H1 (cell line): ENCODE measurements around the gene PLEKHA1. TPM values are rescaled to one million over a fixed set of nuclear protein-coding genes. Genes with fewer than 3 reads are reported as not detected.
A peak's percentile ranks its signal among the peaks of the same experiment; 100 is the strongest.

Source experiments
- CTCF ChIA-PET: fragments of 300-600 bp; sonication (Branson Sonifier 250); formaldehyde crosslinking; loops from one replicate; lab custom pipeline; 2021; ENCODE audit not compliant: partially characterized antibody; lab: Charles Lee
- POLR2A ChIA-PET: fragments of 300-600 bp; sonication (Branson Sonifier 250); formaldehyde crosslinking; loops from one replicate; lab custom pipeline; 2021; ENCODE audit warnings: inconsistent platforms; ENCODE audit not compliant: partially characterized antibody; lab: Charles Lee
- DNase-seq, 2 experiments: peaks; one replicate each; pipeline versions ENCODE4 v3.0.0 to v3.0.0-alpha.2; 2010 to 2022; ENCODE audit warnings: low spot score in 2 of 2, low read depth in 1 of 2, mixed read lengths in 1 of 2
- FAIRE-seq: peaks from 2 replicates; lab custom pipeline; 2011; peaks lifted over from hg19 to GRCh38; lab: Jason Lieb, UNC
- H2AFZ ChIP-seq: 2 replicates; pipeline ENCODE4 v1.8.1; 2012; ENCODE audit warnings: low read length, inconsistent platforms
- H2AK5ac ChIP-seq: 2 replicates; pipeline ENCODE4 v1.6.1; 2013; ENCODE audit warnings: low read depth, low read length
- H2BK120ac ChIP-seq: replicated peaks from 2 replicates; pipeline ENCODE3; 2013; ENCODE audit warnings: low read depth, low read length, inconsistent platforms
- H2BK12ac ChIP-seq: 2 replicates; pipeline ENCODE4 v1.6.1; 2013; ENCODE audit warnings: low read depth, low read length
- H2BK15ac ChIP-seq: 2 replicates; pipeline ENCODE4 v1.6.1; 2013; ENCODE audit warnings: low read length
- H2BK20ac ChIP-seq: 2 replicates; pipeline ENCODE4 v1.6.1; 2013; ENCODE audit warnings: low read length
- H2BK5ac ChIP-seq: 2 replicates; pipeline ENCODE4 v1.6.1; 2013; ENCODE audit warnings: low read depth, low read length
- H3K14ac ChIP-seq: 2 replicates; pipeline ENCODE4 v1.6.1; 2013; ENCODE audit warnings: inconsistent platforms; ENCODE audit not compliant: insufficient read length
- H3K18ac ChIP-seq: 2 replicates; pipeline ENCODE4 v1.6.1; 2013; ENCODE audit warnings: low read length; ENCODE audit errors: extremely low read depth
- H3K23ac ChIP-seq: 2 replicates; pipeline ENCODE4 v1.6.1; 2013; ENCODE audit warnings: inconsistent platforms; ENCODE audit not compliant: insufficient read length
- H3K23me2 ChIP-seq: 2 replicates; pipeline ENCODE4 v1.6.1; 2013; ENCODE audit warnings: low read depth, low read length
- H3K27ac ChIP-seq: 2 replicates; pipeline ENCODE4 v1.6.1; 2011; ENCODE audit warnings: low read depth, low read length, inconsistent platforms
- H3K27me3 ChIP-seq, 4 experiments: replicated peaks in 1 of 4; 1 replicate in 1 of 4; 2 replicates in 3 of 4; pipeline versions ENCODE4 v1.6.1 to v1.8.1; 2011 to 2013; ENCODE audit warnings: low read length in 3 of 4, mild to moderate bottlenecking in 3 of 4, inconsistent platforms in 2 of 4, mixed read lengths in 2 of 4, moderate library complexity in 1 of 4; ENCODE audit not compliant: control insufficient read depth in 3 of 4, insufficient read depth in 3 of 4; ENCODE audit errors: extremely low read depth in 1 of 4
- H3K36me3 ChIP-seq, 4 experiments: 2 replicates each; pipeline versions ENCODE4 v1.6.1 to v1.8.1; 2011 to 2013; ENCODE audit warnings: mild to moderate bottlenecking in 4 of 4, low read length in 3 of 4, moderate library complexity in 2 of 4, control low read depth in 1 of 4, inconsistent platforms in 1 of 4; ENCODE audit not compliant: insufficient read depth in 4 of 4, control insufficient read depth in 2 of 4
- H3K4ac ChIP-seq: replicated peaks from 2 replicates; pipeline ENCODE3; 2013; ENCODE audit warnings: low read length, low read depth, mixed read lengths, inconsistent platforms; ENCODE audit not compliant: insufficient read length
- H3K4me1 ChIP-seq, 4 experiments: replicated peaks in 1 of 4; 1 replicate in 1 of 4; 2 replicates in 3 of 4; pipeline versions ENCODE4 v1.6.1 to v1.8.1; 2011 to 2013; ENCODE audit warnings: low read length in 3 of 4, inconsistent platforms in 2 of 4, mixed read lengths in 1 of 4; ENCODE audit not compliant: insufficient read depth in 4 of 4, control insufficient read depth in 3 of 4
- H3K4me2 ChIP-seq, 2 experiments: 2 replicates each; pipeline versions ENCODE4 v1.6.1 to v1.8.1; 2011 to 2013; ENCODE audit warnings: low read depth in 2 of 2, low read length in 2 of 2, control low read depth in 1 of 2, inconsistent platforms in 1 of 2, mild to moderate bottlenecking in 1 of 2; ENCODE audit not compliant: insufficient read depth in 1 of 2
- H3K4me3 ChIP-seq, 4 experiments: fragments of 200-600, 300-600 bp in 1 of 4; sonication (generic), shearing (Covaris generic), sonication (Bioruptor Twin) in 1 of 4; 2 replicates each; pipeline versions ENCODE4 v1.5.1 to v1.8.1; 2011 to 2016; ENCODE audit warnings: low read length in 4 of 4, low read depth in 3 of 4, control low read depth in 2 of 4, inconsistent platforms in 2 of 4, mild to moderate bottlenecking in 2 of 4, mixed read lengths in 1 of 4, moderate library complexity in 1 of 4; ENCODE audit not compliant: insufficient read depth in 2 of 4; ENCODE audit errors: extremely low read depth in 1 of 4
- H3K56ac ChIP-seq: replicated peaks from 2 replicates; pipeline ENCODE3; 2013; ENCODE audit warnings: low read depth, mild to moderate bottlenecking, mixed read lengths, low read length, inconsistent platforms; ENCODE audit not compliant: insufficient read length
- H3K79me1 ChIP-seq: 2 replicates; pipeline ENCODE4 v1.6.1; 2013; ENCODE audit warnings: low read depth, low read length, control low read depth
- H3K79me2 ChIP-seq, 2 experiments: 2 replicates each; pipeline versions ENCODE4 v1.6.1 to v1.8.1; 2012 to 2013; ENCODE audit warnings: low read length in 2 of 2, mild to moderate bottlenecking in 2 of 2, inconsistent platforms in 1 of 2; ENCODE audit not compliant: insufficient read depth in 2 of 2, control insufficient read depth in 1 of 2
- H3K9ac ChIP-seq, 4 experiments: replicated peaks in 1 of 4; 1 replicate in 1 of 4; 2 replicates in 3 of 4; pipeline versions ENCODE4 v1.6.1 to v1.8.1; 2011 to 2013; ENCODE audit warnings: low read depth in 3 of 4, low read length in 3 of 4, control low read depth in 2 of 4, mild to moderate bottlenecking in 2 of 4, moderate library complexity in 2 of 4, inconsistent platforms in 1 of 4; ENCODE audit errors: extremely low read depth in 1 of 4
- H3K9me3 ChIP-seq, 2 experiments: 2 replicates each; pipeline versions ENCODE4 v1.6.1 to v1.8.1; 2012 to 2013; ENCODE audit warnings: mild to moderate bottlenecking in 2 of 2, moderate library complexity in 2 of 2, control low read depth in 1 of 2, inconsistent platforms in 1 of 2, low read depth in 1 of 2, low read length in 1 of 2, mixed read lengths in 1 of 2; ENCODE audit not compliant: insufficient read depth in 2 of 2
- H4K20me1 ChIP-seq, 2 experiments: replicated peaks in 1 of 2; 2 replicates each; pipeline versions ENCODE3 to v1.8.1; 2011 to 2013; ENCODE audit warnings: inconsistent platforms in 2 of 2, low read length in 2 of 2, mild to moderate bottlenecking in 1 of 2; ENCODE audit not compliant: insufficient read depth in 2 of 2, control insufficient read depth in 1 of 2
- H4K5ac ChIP-seq: 2 replicates; pipeline ENCODE4 v1.6.1; 2013; ENCODE audit warnings: low read length, low read depth, mixed read lengths, inconsistent platforms; ENCODE audit not compliant: insufficient read length
- H4K8ac ChIP-seq: 2 replicates; pipeline ENCODE4 v1.8.0; 2013; ENCODE audit warnings: mild to moderate bottlenecking, moderate library complexity, low read length, inconsistent platforms; ENCODE audit not compliant: insufficient read depth; ENCODE audit errors: extremely low read depth
- H4K91ac ChIP-seq: replicated peaks from 2 replicates; pipeline ENCODE3; 2013; ENCODE audit warnings: low read length, mixed read lengths, inconsistent platforms; ENCODE audit not compliant: insufficient read length
- ASH2L ChIP-seq: fragments of 200-600, 300-600 bp; sonication (generic); IDR thresholded peaks from one replicate; pipeline ENCODE4 v1.7.1; 2017; ENCODE audit warnings: low read length
- CEBPB ChIP-seq: IDR thresholded peaks from 2 replicates; pipeline ENCODE4 v1.6.1; 2012; ENCODE audit warnings: low read depth, low read length
- EP300 ChIP-seq, 2 experiments: IDR thresholded peaks; 1 replicate in 1 of 2; 2 replicates in 1 of 2; pipeline ENCODE4 v1.6.1; 2011 to 2012; ENCODE audit warnings: low read depth in 2 of 2, low read length in 2 of 2, mild to moderate bottlenecking in 2 of 2, borderline replicate concordance in 1 of 2, inconsistent platforms in 1 of 2, moderate library complexity in 1 of 2
- HDAC2 ChIP-seq, 2 experiments: fragments of 300-600 bp in 1 of 2; sonication (generic) in 1 of 2; IDR thresholded peaks; 2 replicates each; pipeline ENCODE4 v1.6.1; 2011 to 2012; ENCODE audit warnings: low read depth in 2 of 2, low read length in 2 of 2, mild to moderate bottlenecking in 2 of 2, moderate library complexity in 2 of 2, borderline replicate concordance in 1 of 2, inconsistent platforms in 1 of 2
- SIRT6 ChIP-seq: IDR thresholded peaks from one replicate; pipeline ENCODE4 v1.7.1; 2012; ENCODE audit warnings: low read length, inconsistent platforms
- SIX5 ChIP-seq: IDR thresholded peaks from 2 replicates; pipeline ENCODE4 v1.6.1; 2011; ENCODE audit warnings: mild to moderate bottlenecking, low read depth, low read length
- YY1 ChIP-seq: IDR thresholded peaks from 2 replicates; pipeline ENCODE4 v1.6.1; 2011; ENCODE audit warnings: low read depth, mild to moderate bottlenecking, low read length
- WGBS, 2 experiments: shearing (Covaris generic) in 1 of 2; methylation state at CpG; one replicate each; pipeline versions ENCODE4 v1.1.6 to v1.1.7; 2013 to 2015; ENCODE audit warnings: low lambda C conversion rate in 2 of 2, mixed read lengths in 2 of 2, inconsistent platforms in 1 of 2, low coverage in 1 of 2, missing lambda C conversion rate in 1 of 2; ENCODE audit not compliant: insufficient replicate concordance in 2 of 2, insufficient coverage in 1 of 2, insufficient read length in 1 of 2; ENCODE audit errors: extremely low coverage in 1 of 2, missing lambda C conversion rate in 1 of 2; 5-methylcytosine and 5-hydroxymethylcytosine counted together
- polyA plus RNA-seq, 7 experiments: library from polyadenylated mRNA; depleted of rRNA in 3 of 7; stranded (reverse) in 5 of 7; unstranded in 2 of 7; fragments of >200 nt in 5 of 7; fragments of 200-250 nt in 2 of 7; gene quantifications; 1 replicate in 5 of 7; 2 replicates in 1 of 7; 4 replicates in 1 of 7; pipeline versions ENCODE4 v1.2.1 to v1.2.3, GENCODE V29; 2011 to 2013; ENCODE audit warnings: missing spikeins in 2 of 7, mixed read lengths in 2 of 7
- total RNA-seq: library from RNA; stranded (reverse); fragmentation: NEBNext Ultra II Directional; extraction: Animal tissue kit (Norgen Biotek cat#: 25700); gene quantifications from 2 replicates; pipeline ENCODE4 v1.2.1, GENCODE V29; 2021

PLEKHA1 gene
- total and polyA plus RNA-seq, 2 of the 8 experiments (the other 6 are each of a cell fraction or from before 2014, with no cell fraction given), result 15.6 to 39.7 TPM

- H2BK5ac ChIP-seq, result no peak overlapping the region
- peaks cover 3% of the 10 kb centered on the region in 2 experiments for H4K20me1 ChIP-seq
- no peaks in the 10 kb centered on the region for H3K79me2 ChIP-seq
- no peak overlapping the region for H3K9ac ChIP-seq
- no peaks in the 10 kb centered on the region for H3K79me1 ChIP-seq
- H2AFZ ChIP-seq, result peak overlapping the region; percentile 60; the same call in 1 of the 2 replicates
- no peak overlapping the region for H2BK120ac ChIP-seq
- peaks cover 0 to 20% (median 5%) of the 10 kb centered on the region in 4 experiments; a peak in 6 of 7 replicates for H3K4me1 ChIP-seq
- no peak overlapping the region; a peak in 1 of 4 replicates for H3K4me2 ChIP-seq
- FAIRE-seq (no peak), DNase-seq (no peak)
- no peak overlapping the region for H3K14ac ChIP-seq
- no peak overlapping the region for H3K4ac ChIP-seq
- no peak overlapping the region for H3K56ac ChIP-seq
- WGBS, 2 experiments, result 62% methylated on average over 14 of the region's 14 CpGs; no CpG with 5 or more reads in 1 of the 2 experiments
- no peaks in the 10 kb centered on the region for H3K9me3 ChIP-seq
- ChIA-PET POLR2A (no interaction called here), CTCF (interaction anchor here (1.1 to 3.7 kb wide), 3 partner anchors 91 to 161 kb away, joined by 3 to 12 read pairs (median 4); no protein-coding TSS in a partner anchor)
- H4K5ac ChIP-seq, result no peak overlapping the region
- H2BK15ac ChIP-seq, result no peak overlapping the region
- no peak overlapping the region for H3K27ac ChIP-seq
- no peak overlapping the region for H2BK12ac ChIP-seq
- no peak overlapping the region for H3K23ac ChIP-seq
- peaks cover 0 to 6% (median 0%) of the 10 kb centered on the region in 4 experiments; a peak in 1 of 8 replicates for H3K36me3 ChIP-seq
- H2AK5ac ChIP-seq, result no peak overlapping the region
- H2BK20ac ChIP-seq, result no peak overlapping the region
- no peak overlapping the region for H3K4me3 ChIP-seq
- H3K27me3 ChIP-seq, result peaks cover 25 to 47% (median 41%) of the 10 kb centered on the region in 4 experiments
- H3K23me2 ChIP-seq, result peaks cover 17% of the 10 kb centered on the region; the same call in 1 of the 2 replicates
- TF ChIP-seq HDAC2 (IDR thresholded peaks at IDR 0.05; ENCODE audit: borderline replicate concordance in 1 of 2, low read depth in 2 of 2, low read length in 2 of 2) (no peak), YY1 (no peak), CEBPB (no peak), SIX5 (no peak), ASH2L (no peak), EP300 (IDR thresholded peaks at IDR 0.05; ENCODE audit: borderline replicate concordance in 1 of 2, low read depth in 2 of 2, low read length in 2 of 2) (peak in 1 of 2 experiments; percentile 28; a peak in 1 of 3 replicates), SIRT6 (no peak)
- TF ChIP-seq, all 59 proteins: peak for 1
- Histone ChIP-seq H4K8ac (no peak overlapping the region), H3K18ac (no peak overlapping the region), H4K91ac (no peak overlapping the region)
These were observed 85.2 kb downstream of the PLEKHA1 start for GRCh38 chr10:122459561-122460273.
